OCI-LY3 (cell line): ENCODE results near the gene FAF2.
"Not testable (repeated sequence)": the region's sequence is repeated elsewhere in the genome, so short reads cannot be mapped to it uniquely, and the experiment has no call there.

Experiments
- CTCF ChIP-seq: fragments of 200-600, 300-600 bp; sonication (generic); IDR thresholded peaks from 2 replicates; pipeline ENCODE4 v1.5.1; 2014; ENCODE audit warnings: antibody characterized with exemption, low read length, low read depth
- EZH2phosphoT487 ChIP-seq: fragments of 200-600 bp; shearing (Covaris generic); IDR thresholded peaks from 2 replicates; pipeline ENCODE4 v1.6.1; 2018; ENCODE audit warnings: antibody characterized with exemption, mixed run types, low read depth

GRCh38 chr5:176442911-176443310, 5.3 kb upstream of the FAF2 start:
- not testable (repeated sequence) for TF ChIP-seq CTCF, EZH2phosphoT487
